Esophagus (tissue), 2 donors: Measurements from ENCODE around the gene TLE3. TPM values are rescaled to one million over a fixed set of nuclear protein-coding genes. Genes with fewer than 3 reads are reported as not detected.

ENCODE experiments used
- H3K27ac ChIP-seq, 2 donors: one replicate each; pipeline ENCODE4 v1.5.1; 2013; ENCODE audit warnings: low read depth in 2 of 2, mild to moderate bottlenecking in 2 of 2, inconsistent platforms in 1 of 2, low read length in 1 of 2, moderate library complexity in 1 of 2
- H3K27me3 ChIP-seq, 2 donors: one replicate each; pipeline ENCODE4 v1.6.1; 2013; ENCODE audit warnings: low read length in 2 of 2, control low read depth in 1 of 2, mild to moderate bottlenecking in 1 of 2; ENCODE audit not compliant: insufficient read depth in 2 of 2, control insufficient read depth in 1 of 2
- H3K36me3 ChIP-seq, 2 donors: one replicate each; pipeline ENCODE4 v1.6.1; 2013; ENCODE audit warnings: low read length in 1 of 2; ENCODE audit not compliant: control insufficient read depth in 2 of 2, insufficient read depth in 2 of 2
- H3K4me1 ChIP-seq, 2 donors: one replicate each; pipeline ENCODE4 v1.6.1; 2013; ENCODE audit warnings: low read length in 1 of 2; ENCODE audit not compliant: control insufficient read depth in 2 of 2, insufficient read depth in 2 of 2
- H3K4me3 ChIP-seq, 2 donors: one replicate each; pipeline ENCODE4 v1.5.1; 2013; ENCODE audit warnings: low read length in 2 of 2, mild to moderate bottlenecking in 2 of 2, low read depth in 1 of 2, moderate library complexity in 1 of 2
- H3K9me3 ChIP-seq, 2 donors: one replicate each; pipeline ENCODE4 v1.6.1; 2013; ENCODE audit warnings: mild to moderate bottlenecking in 2 of 2, low read depth in 1 of 2, low read length in 1 of 2, moderate library complexity in 1 of 2; ENCODE audit not compliant: control insufficient read depth in 2 of 2, insufficient read depth in 1 of 2
- WGBS, 2 donors: extraction: QIAGEN DNeasy Blood & Tissue Kit; methylation state at CpG; one replicate each; pipeline ENCODE4 v1.1.7; 2013; 5-methylcytosine and 5-hydroxymethylcytosine counted together
- polyA plus RNA-seq, 2 donors: library from polyadenylated mRNA; stranded (reverse); fragments of 200-250 nt; gene quantifications; one replicate each; pipeline ENCODE4 v1.2.3, GENCODE V29; 2013
- donor health status: healthy with polysubstance abuse.
- donor health status: Bipolar disorder and iron deficiency.

The TLE3 gene
- polyA plus RNA-seq, 2 donors: 33.1 to 43.9 TPM

DNA sequence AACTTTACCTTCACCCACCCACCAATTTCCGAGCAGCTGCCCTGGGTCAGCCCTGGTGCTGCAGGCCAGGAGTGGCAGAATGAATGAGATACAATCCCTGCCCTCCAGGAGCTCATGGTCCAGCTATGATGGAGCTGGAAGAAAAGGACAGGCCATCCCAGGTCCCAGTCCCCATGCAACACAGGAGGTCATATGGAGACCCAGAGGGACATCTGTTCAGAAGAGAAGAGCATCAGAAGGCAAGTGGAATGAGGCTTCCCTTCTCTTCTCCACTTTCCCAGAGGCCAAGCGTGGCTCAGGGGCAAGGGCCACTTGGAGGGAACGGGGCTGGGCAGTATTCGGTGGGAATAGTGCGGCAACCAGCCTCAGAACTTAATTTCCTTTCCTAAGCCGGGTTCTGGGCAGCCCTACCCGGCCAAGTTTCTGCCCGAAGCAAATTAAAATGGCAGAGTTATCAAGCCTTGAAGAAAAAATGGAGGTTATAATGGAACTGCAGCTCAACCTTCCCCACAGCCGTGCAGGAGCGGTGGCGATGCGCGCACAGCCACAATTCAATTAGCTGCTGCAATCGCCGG lies 35.9 kb downstream of the TLE3 start:
- 69 to 83% methylated on average over 15 of the region's 15 CpGs for WGBS, 2 donors
- peaks cover 30 to 86% of the 10 kb centered on the region in 2 donors for H3K36me3 ChIP-seq
- no peaks in the 10 kb centered on the region for H3K9me3 ChIP-seq
- no peak overlapping the region for H3K27ac ChIP-seq
- H3K4me1 ChIP-seq: no peaks in the 10 kb centered on the region
- no peak overlapping the region for H3K4me3 ChIP-seq
- H3K27me3 ChIP-seq: no peaks in the 10 kb centered on the region

DNA sequence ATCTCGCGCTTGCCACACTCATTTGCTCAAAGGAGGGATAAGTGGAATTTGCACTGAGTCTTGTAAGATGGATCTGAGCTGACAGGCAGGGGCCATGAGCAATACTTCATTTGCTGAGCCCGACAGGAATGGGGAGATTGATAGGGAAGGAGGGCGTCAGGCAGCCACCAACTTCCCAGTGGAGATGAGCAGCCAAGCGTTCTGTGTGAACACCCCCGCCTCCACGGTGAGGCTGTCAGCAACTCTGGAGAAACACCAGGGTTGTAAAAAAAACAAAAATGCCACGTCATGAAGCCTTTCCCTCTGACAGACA lies 36.8 kb downstream of the TLE3 start:
- H3K36me3 ChIP-seq: peaks cover 31 to 87% of the 10 kb centered on the region in 2 donors
- H3K4me1 ChIP-seq: no peaks in the 10 kb centered on the region
- H3K4me3 ChIP-seq: no peak overlapping the region
- H3K27ac ChIP-seq: no peak overlapping the region
- WGBS, 2 donors: 92 to 94% methylated on average over 8 of the region's 8 CpGs
- H3K9me3 ChIP-seq: no peaks in the 10 kb centered on the region
- no peaks in the 10 kb centered on the region for H3K27me3 ChIP-seq

DNA sequence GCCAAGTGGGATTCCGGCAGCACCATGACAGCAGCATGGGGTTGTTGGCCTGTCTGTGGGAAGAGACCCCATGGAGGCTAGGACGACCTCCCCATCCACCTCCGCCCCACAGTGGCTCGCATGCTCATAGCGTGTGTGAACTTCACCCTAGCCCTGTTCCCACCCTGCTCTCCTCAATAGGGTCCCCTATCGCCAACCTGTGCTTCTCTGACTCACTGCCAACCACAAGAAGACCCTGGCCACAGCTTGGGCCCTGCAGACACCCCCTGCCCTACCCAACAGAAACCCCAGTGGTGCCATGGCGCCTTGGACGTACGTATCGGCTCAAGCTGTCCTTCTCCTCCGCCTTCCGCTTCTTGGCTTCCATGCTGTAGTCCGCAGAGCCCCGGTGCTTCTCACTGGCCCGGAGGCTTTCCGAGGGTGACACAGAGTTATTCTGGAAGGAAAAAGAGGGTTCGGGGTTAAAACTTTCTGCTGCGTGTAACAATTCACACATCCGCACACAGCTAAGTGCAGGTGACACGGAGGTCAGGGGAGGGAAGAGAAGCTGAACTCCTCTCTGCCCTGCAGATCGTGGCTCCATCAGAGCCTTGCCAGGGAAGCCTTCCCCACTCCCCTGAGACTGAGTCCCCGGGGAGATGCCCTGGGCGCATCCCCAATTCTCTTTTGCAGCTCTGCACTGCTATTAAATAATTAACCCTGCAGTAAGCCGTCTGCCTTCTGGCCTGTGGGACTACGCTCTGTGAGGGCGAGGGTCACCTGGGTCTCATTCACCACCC lies 37.3 kb downstream of the TLE3 start:
- Histone ChIP-seq H3K4me1 (peaks cover 0 to 2% of the 10 kb centered on the region in 2 donors), H3K27me3 (no peaks in the 10 kb centered on the region), H3K9me3 (no peaks in the 10 kb centered on the region), H3K36me3 (peaks cover 33 to 88% of the 10 kb centered on the region in 2 donors), H3K4me3 (no peak overlapping the region), H3K27ac (no peak overlapping the region)
- WGBS, 2 donors: 93 to 96% methylated on average over 26 of the region's 26 CpGs

DNA sequence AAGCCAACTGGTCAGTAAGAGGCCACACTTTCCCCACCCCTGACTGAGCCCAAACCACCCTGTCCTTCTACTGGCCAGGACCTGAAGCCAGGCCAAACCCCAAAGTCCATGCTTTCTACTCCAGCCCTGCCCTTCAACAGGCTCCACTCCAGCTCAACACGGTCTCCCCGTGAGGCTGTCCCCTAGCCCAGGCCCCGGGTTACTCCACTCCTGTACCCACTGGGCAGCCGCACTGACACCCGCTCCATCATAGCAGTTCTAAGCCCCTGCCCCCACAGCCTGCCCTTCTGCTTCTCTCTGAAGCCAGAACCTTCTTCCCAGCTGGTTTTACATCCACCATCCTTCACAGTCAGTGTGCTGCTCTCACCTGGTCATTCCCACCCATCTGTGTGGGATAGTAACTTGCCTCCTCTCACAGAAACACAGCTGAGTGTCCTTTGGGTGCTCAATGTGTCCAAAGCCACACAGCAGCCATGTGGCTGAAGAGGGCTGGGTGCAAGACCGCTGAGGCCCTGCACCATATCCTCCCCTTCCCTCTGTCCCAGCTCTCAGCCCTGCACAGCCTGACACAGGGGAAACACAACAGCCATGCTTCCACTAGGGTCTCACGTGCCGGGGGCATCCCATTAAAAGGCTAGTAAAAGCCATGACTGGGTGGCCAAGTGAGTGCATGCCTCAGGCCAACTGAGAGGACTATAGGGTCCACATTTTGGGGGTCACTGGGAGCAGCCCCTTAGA lies 38.1 kb downstream of the TLE3 start:
- no peak overlapping the region for H3K27ac ChIP-seq
- H3K9me3 ChIP-seq: no peaks in the 10 kb centered on the region
- H3K4me1 ChIP-seq: peaks cover 0 to 2% of the 10 kb centered on the region in 2 donors
- peaks cover 30 to 89% of the 10 kb centered on the region in 2 donors for H3K36me3 ChIP-seq
- H3K27me3 ChIP-seq: no peaks in the 10 kb centered on the region
- no peak overlapping the region for H3K4me3 ChIP-seq
- 85 to 94% methylated on average over 8 of the region's 8 CpGs for WGBS, 2 donors

GRCh38 chr15:70058642-70059360 lies 38.9 kb downstream of the TLE3 start:
- Histone ChIP-seq H3K36me3 (peaks cover 30 to 93% of the 10 kb centered on the region in 2 donors), H3K9me3 (no peaks in the 10 kb centered on the region), H3K4me3 (no peak overlapping the region), H3K27me3 (no peaks in the 10 kb centered on the region), H3K27ac (no peak overlapping the region), H3K4me1 (peaks cover 0 to 2% of the 10 kb centered on the region in 2 donors)
- WGBS, 2 donors: 97 to 99% methylated on average over 11 of the region's 11 CpGs

DNA sequence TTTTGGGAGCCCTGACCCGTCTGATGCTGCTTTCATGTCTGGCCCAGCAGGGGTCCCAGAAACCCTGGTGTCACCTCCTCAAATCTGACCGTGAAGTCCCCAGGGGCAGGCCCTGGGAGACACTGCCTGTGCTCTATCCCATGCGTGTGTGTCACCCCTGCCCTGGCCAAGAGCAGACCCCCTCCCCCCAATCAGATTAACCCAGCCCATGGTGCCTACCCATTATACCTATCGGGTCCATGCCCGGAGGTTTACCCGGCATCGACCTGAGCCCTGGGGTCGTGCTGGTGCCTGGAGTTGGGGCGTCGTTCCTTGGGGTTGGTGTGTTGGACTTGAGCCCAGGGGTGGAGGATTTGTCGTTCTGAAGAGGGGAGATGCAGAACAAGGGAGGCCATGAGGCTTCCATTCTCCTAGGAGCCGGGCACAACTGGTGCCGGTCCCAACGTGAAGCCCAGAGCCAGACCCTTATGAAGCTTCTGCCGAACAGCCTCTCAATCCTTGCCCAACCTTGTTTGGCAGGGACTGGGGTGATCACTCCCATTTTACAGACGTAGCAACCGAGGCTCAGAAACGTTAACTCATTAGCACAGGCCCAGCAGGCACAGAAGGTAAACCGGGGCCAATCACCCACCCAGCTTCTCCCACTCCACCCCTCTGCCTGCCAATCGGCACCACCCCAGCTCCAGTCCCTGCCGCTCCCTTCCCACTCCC lies 39.6 kb downstream of the TLE3 start:
- no peak overlapping the region for H3K4me3 ChIP-seq
- H3K27ac ChIP-seq: no peak overlapping the region
- H3K36me3 ChIP-seq: peaks cover 30 to 94% of the 10 kb centered on the region in 2 donors
- no peaks in the 10 kb centered on the region for H3K27me3 ChIP-seq
- peaks cover 0 to 2% of the 10 kb centered on the region in 2 donors for H3K4me1 ChIP-seq
- 89 to 93% methylated on average over 21 of the region's 21 CpGs for WGBS, 2 donors
- no peaks in the 10 kb centered on the region for H3K9me3 ChIP-seq

GRCh38 chr15:70056091-70056680 lies 41.5 kb downstream of the TLE3 start:
- H3K4me3 ChIP-seq: no peak overlapping the region
- H3K4me1 ChIP-seq: peaks cover 0 to 5% of the 10 kb centered on the region in 2 donors
- no peaks in the 10 kb centered on the region for H3K27me3 ChIP-seq
- no peaks in the 10 kb centered on the region for H3K9me3 ChIP-seq
- 92 to 93% methylated on average over 9 of the region's 9 CpGs for WGBS, 2 donors
- H3K36me3 ChIP-seq: peaks cover 40 to 91% of the 10 kb centered on the region in 2 donors
- no peak overlapping the region for H3K27ac ChIP-seq

DNA sequence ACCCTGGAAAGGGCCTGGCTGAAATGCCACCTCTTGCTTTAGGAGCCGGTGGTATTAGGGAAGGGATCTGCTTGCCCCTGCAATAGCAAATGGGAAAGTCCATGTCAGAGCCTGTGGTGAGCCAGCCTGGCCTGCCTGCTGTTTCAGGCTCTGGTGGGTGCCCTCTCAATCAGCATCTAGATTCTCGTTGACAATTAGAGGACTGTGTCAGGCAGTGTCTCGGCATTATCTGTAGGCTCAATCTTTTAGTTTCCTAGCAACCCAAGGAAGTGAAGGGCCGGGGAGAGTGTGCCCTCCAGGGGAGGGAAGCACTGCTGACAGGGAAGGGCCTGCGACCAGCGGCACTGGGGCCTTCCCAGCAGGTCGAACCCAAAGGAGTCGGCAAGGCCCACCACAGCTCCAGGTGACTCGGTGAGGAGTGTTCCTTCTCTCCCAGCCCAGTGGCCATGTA lies 42.1 kb downstream of the TLE3 start:
- Histone ChIP-seq H3K9me3 (no peaks in the 10 kb centered on the region), H3K27me3 (no peaks in the 10 kb centered on the region), H3K36me3 (peaks cover 40 to 92% of the 10 kb centered on the region in 2 donors), H3K27ac (no peak overlapping the region), H3K4me1 (peaks cover 0 to 5% of the 10 kb centered on the region in 2 donors), H3K4me3 (no peak overlapping the region)
- WGBS, 2 donors: 76 to 79% methylated on average over 9 of the region's 9 CpGs
